ENCODE results near the gene PIK3R5. TPM values are rescaled to one million over a fixed set of nuclear protein-coding genes. Genes with fewer than 3 reads are reported as not detected.
"Not testable (repeated sequence)": the region's sequence is repeated elsewhere in the genome, so short reads cannot be mapped to it uniquely, and the experiment has no call there.

PIK3R5 gene
- total RNA-seq, 1 donor: 184 TPM

- Histone ChIP-seq H3K27me3 (ENCODE audit: insufficient read depth, low read length) (no peaks in the 10 kb centered on the region), H3K4me1 (ENCODE audit: insufficient read depth, low read length) (peaks cover 54% of the 10 kb centered on the region), H3K4me3 (ENCODE audit: low read length) (no peak overlapping the region), H3K9me3 (ENCODE audit: low read depth, low read length) (no peaks in the 10 kb centered on the region)
These were observed 100.1 kb downstream of the PIK3R5 start for GRCh38 chr17:8865385-8865784.

DNA sequence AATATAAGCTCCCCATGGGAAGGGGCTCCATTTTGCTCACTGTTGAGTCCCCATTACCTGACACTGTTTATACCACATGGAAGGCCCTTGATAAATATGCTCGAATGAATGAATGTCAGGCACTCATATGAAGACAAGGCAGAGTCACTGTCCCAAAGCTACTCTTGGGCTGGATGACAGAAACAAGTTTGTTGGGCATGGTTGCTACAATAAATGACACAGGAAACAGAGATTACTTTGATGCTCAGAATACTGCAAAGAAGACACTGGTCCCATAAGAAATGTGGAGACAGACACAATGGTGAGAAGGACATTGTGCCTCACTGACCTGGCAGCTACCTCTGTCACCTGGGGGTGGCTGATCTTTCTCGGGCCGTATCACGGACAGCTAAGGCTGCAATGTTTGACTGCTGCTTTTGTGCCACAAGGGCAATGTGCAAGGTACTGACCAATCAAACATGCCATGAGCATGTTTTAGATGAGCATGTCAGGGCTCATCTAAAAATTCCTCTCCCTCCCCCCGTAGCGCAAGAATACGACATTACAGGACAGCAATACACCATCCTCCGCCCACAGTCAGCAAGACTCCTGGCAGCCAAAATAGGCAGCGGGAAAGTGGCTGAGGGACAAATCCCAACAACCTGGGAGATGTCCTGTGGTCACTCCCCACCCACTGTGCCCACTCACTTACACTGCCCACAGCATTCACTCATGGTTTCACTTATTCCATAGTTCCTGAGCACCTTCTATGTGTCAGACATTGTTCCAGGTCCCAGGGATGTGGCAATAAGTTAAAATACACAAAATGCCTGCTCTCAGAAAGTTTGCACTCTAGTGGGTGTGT lies 103.1 kb downstream of the PIK3R5 start:
- no peaks in the 10 kb centered on the region for H3K27me3 ChIP-seq (ENCODE audit: insufficient read depth, low read length)
- peaks cover 64% of the 10 kb centered on the region for H3K4me1 ChIP-seq (ENCODE audit: insufficient read depth, low read length)
- no peaks in the 10 kb centered on the region for H3K9me3 ChIP-seq (ENCODE audit: low read depth, low read length)
- no peak overlapping the region for H3K4me3 ChIP-seq (ENCODE audit: low read length)

DNA sequence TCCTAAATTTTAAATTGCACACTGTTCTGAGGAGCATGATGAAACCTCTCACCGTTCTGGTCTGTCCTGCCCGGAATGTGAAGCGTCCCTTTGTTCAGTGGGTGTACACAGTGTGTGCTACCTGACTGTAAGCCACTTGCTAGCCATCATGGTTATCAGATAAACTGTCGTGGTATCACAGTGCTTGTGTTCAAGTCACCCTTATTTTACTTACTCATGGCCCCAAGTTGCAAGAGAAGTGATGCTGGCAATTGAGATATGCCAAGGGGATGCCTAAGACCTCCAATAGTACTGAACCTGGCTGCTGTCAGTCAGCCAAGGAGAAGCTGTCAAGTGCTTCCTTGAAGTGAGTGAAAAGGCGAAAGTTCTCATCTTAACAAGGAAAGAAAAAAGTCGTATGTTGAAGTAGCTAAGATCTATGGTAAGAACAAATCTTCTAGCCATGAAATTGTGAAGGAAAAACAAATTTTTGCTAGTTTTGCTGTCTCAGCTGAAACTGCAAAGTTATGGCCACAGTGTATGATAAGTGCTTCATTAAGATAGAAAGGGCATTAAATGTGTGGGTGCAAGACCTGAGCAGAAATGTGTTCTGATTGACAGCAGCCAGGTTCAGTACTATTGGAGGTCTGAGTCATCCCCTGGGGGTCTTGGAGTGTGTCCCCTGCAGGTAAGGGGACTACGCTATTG lies 103.9 kb downstream of the PIK3R5 start:
- Histone ChIP-seq H3K9me3 (ENCODE audit: low read depth, low read length) (no peaks in the 10 kb centered on the region), H3K27me3 (ENCODE audit: insufficient read depth, low read length) (no peaks in the 10 kb centered on the region), H3K4me1 (ENCODE audit: insufficient read depth, low read length) (peaks cover 63% of the 10 kb centered on the region), H3K4me3 (ENCODE audit: low read length) (no peak overlapping the region)

- Histone ChIP-seq H3K4me1 (ENCODE audit: insufficient read depth, low read length) (peaks cover 59% of the 10 kb centered on the region), H3K9me3 (ENCODE audit: low read depth, low read length) (no peaks in the 10 kb centered on the region), H3K4me3 (ENCODE audit: low read length) (no peak overlapping the region), H3K27me3 (ENCODE audit: insufficient read depth, low read length) (no peaks in the 10 kb centered on the region)
These were observed 105.6 kb downstream of the PIK3R5 start for GRCh38 chr17:8859804-8860430.

DNA sequence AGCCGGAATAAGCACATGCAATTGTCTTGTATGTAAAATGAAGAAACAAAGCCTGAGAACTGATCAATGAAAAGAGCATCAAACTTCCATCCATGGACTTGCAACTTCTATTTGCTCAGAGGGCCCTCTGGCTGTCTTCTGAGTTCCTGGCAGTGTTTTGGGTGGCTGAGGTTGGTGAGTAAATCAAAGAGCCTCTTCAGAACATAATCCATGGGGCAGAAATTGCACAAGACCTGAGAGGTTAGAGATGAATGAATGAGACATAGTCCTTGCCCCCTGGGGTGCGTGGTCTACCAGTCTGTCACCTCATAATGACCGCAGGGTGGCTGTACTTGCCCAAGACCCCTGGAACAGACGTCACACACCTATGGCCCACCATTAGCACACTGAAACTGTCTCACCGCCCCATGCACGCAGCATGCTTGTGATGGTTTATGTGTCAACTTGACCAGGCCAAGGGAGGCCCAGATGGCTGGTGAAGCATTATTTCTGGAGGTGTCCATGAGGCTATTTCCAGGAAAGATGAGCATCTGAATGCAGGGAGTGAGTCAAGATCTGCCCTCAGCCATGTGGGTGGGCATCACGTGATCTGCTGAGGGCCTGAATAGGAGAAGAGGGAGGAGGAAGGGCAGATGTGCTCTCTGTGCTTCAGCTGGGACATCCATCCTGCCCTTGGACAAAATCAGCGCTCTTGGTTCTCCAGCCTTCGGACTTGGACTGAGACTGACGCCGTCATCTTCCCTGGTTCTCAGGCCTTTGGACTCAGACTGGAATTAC lies 106.3 kb downstream of the PIK3R5 start:
- Histone ChIP-seq H3K9me3 (ENCODE audit: low read depth, low read length) (no peaks in the 10 kb centered on the region), H3K4me3 (ENCODE audit: low read length) (no peak overlapping the region), H3K4me1 (ENCODE audit: insufficient read depth, low read length) (peaks cover 59% of the 10 kb centered on the region), H3K27me3 (ENCODE audit: insufficient read depth, low read length) (no peaks in the 10 kb centered on the region)

- Histone ChIP-seq H3K9me3 (ENCODE audit: low read depth, low read length) (no peaks in the 10 kb centered on the region), H3K4me1 (ENCODE audit: insufficient read depth, low read length) (peaks cover 59% of the 10 kb centered on the region)
These were observed 107.6 kb downstream of the PIK3R5 start for GRCh38 chr17:8857919-8858318.

GRCh38 chr17:8856869-8857575 lies 108.5 kb downstream of the PIK3R5 start:
- Histone ChIP-seq H3K27me3 (ENCODE audit: insufficient read depth, low read length) (no peaks in the 10 kb centered on the region), H3K9me3 (ENCODE audit: low read depth, low read length) (no peaks in the 10 kb centered on the region), H3K4me1 (ENCODE audit: insufficient read depth, low read length) (peaks cover 51% of the 10 kb centered on the region), H3K4me3 (ENCODE audit: low read length) (no peak overlapping the region)

More at GRCh38 chr17:8857919-8858318, 107.6 kb downstream of the PIK3R5 start:
- H3K4me3 ChIP-seq (ENCODE audit: low read length): no peak overlapping the region
- H3K27me3 ChIP-seq (ENCODE audit: insufficient read depth, low read length): no peaks in the 10 kb centered on the region

DNA sequence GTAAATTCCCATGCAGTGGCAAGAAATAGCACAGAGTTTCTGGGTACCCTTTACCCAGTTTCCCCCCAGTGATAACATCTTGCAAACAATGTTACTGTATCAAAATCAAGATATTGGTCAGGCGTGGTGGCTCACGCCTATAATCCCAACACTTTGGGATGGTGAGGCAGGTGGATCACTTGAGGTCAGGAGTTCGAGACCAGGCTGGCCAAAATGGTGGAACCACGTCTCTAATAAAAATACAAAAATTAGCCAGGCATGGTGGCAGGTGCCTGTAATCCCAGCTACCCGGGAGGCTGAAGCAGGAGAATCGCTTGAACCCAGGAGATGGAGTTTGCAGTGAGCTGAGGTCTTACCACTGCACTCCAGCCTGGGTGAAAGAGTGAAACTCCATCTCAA lies 109.3 kb downstream of the PIK3R5 start:
- peaks cover 43% of the 10 kb centered on the region for H3K4me1 ChIP-seq (ENCODE audit: insufficient read depth, low read length)
- not testable (repeated sequence) for H3K9me3 ChIP-seq (ENCODE audit: low read depth, low read length); H3K4me3 ChIP-seq (ENCODE audit: low read length); H3K27me3 ChIP-seq (ENCODE audit: insufficient read depth, low read length)

DNA sequence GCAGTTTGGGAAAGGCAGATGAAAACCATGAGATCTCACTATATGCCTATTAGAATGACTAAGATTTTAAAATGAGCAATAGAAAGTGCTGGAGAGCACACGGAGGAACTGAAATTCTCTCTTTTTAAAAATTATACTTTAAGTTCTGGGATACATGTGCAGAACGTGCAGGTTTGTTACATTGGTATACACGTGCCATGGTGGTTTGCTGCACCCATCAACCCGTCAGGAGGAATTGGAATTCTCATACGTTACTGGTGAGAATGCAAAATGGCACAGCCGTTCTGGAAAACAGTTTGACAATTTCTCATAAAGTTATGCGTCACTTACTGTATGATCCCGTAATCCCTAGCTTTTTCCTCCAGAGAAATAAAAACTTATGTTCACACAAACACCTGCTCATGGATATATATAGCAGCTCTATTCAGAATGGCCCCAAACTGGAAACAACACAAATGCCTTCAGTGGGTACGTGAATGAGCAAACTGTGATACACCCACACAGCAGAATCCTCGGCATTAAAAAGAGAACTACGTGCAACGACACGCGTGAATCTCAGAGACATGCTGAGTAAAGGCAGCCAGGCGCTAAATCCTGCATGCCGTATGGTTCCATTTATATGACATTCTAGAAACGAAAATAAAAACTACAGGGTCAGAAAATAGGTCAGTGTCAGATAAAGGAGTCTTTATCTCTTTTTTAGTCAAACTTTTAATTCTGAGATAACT lies 109.9 kb downstream of the PIK3R5 start:
- H3K27me3 ChIP-seq (ENCODE audit: insufficient read depth, low read length): no peaks in the 10 kb centered on the region
- no peak overlapping the region for H3K4me3 ChIP-seq (ENCODE audit: low read length)
- H3K9me3 ChIP-seq (ENCODE audit: low read depth, low read length): no peaks in the 10 kb centered on the region
- peaks cover 37% of the 10 kb centered on the region for H3K4me1 ChIP-seq (ENCODE audit: insufficient read depth, low read length)

DNA sequence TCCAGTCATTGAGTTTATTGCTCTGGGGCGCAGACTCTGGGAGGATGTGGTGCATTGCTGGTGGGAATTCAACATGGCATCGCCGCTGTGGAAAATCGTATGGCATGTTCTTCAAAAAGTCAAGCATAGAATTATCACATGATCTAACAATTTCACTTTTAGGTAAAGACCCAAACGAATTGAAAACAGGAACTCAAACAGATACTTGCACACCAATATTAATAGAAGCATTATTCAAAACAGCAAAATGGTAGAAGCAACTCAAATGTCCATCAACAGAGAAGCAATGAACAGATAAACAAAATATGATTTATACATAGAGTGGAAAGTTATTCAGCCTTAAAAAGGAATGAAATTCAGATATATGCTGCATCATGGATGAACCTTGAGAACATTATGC lies 113.9 kb downstream of the PIK3R5 start:
- no peaks in the 10 kb centered on the region for H3K27me3 ChIP-seq (ENCODE audit: insufficient read depth, low read length)
- no peaks in the 10 kb centered on the region for H3K4me1 ChIP-seq (ENCODE audit: insufficient read depth, low read length)
- H3K4me3 ChIP-seq (ENCODE audit: low read length): no peak overlapping the region
- H3K9me3 ChIP-seq (ENCODE audit: low read depth, low read length): no peaks in the 10 kb centered on the region

- no peaks in the 10 kb centered on the region for H3K4me1 ChIP-seq (ENCODE audit: insufficient read depth, low read length)
- no peaks in the 10 kb centered on the region for H3K9me3 ChIP-seq (ENCODE audit: low read depth, low read length)
- no peak overlapping the region for H3K4me3 ChIP-seq (ENCODE audit: low read length)
- no peaks in the 10 kb centered on the region for H3K27me3 ChIP-seq (ENCODE audit: insufficient read depth, low read length)
These were observed 116.0 kb downstream of the PIK3R5 start for GRCh38 chr17:8849311-8850041.

- H3K4me1 ChIP-seq (ENCODE audit: insufficient read depth, low read length): peaks cover 9% of the 10 kb centered on the region
- no peak overlapping the region for H3K4me3 ChIP-seq (ENCODE audit: low read length)
- no peaks in the 10 kb centered on the region for H3K27me3 ChIP-seq (ENCODE audit: insufficient read depth, low read length)
- H3K9me3 ChIP-seq (ENCODE audit: low read depth, low read length): no peaks in the 10 kb centered on the region
These were observed 117.6 kb downstream of the PIK3R5 start for GRCh38 chr17:8847891-8848290.

- Histone ChIP-seq H3K4me1 (ENCODE audit: insufficient read depth, low read length) (peaks cover 18% of the 10 kb centered on the region), H3K4me3 (ENCODE audit: low read length) (no peak overlapping the region), H3K9me3 (ENCODE audit: low read depth, low read length) (no peaks in the 10 kb centered on the region), H3K27me3 (ENCODE audit: insufficient read depth, low read length) (no peaks in the 10 kb centered on the region)
These were observed 118.7 kb downstream of the PIK3R5 start for GRCh38 chr17:8846768-8847211.

Data from mononuclear cell (primary cell).